HL-60 (cell line): ENCODE data around the gene MPP4.

Experiments used
- CTCF ChIP-seq: IDR thresholded peaks from one replicate; pipeline ENCODE4 v1.5.1; 2011; ENCODE audit warnings: low read length, control low read depth, inconsistent platforms; ENCODE audit not compliant: insufficient read depth
- GABPA ChIP-seq: IDR thresholded peaks from 2 replicates; pipeline ENCODE4 v1.6.1; 2012; ENCODE audit warnings: low read depth
- POLR2AphosphoS5 ChIP-seq: IDR thresholded peaks from 2 replicates; pipeline ENCODE4 v1.6.1; 2012; ENCODE audit warnings: low read depth
- TF ChIP-seq, protein P1 (sequence below): IDR thresholded peaks from 2 replicates; pipeline ENCODE4 v1.6.1; 2012; ENCODE audit warnings: low read depth; ENCODE audit not compliant: insufficient replicate concordance

DNA sequence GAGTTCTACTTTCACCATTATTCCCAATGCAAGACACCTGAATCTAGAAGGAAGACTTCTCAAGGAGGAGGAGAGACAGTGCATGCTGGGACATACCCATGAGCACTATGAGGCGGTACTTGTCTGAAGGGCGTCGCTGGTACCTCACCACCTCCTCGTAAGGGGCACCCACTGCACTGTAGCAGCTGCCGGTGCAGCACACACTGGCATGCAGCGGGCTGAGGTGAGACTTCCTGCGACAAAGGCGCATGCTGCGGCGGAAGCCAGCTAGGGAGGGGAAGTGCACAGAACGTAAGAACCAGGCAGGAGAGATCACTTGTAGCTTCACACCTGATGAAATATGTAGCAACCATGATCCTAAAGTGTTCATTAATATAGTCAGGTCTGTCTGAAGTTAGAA, 42.3 kb downstream of the MPP4 start:
- TF ChIP-seq GABPA = no peak
- no peak for TF ChIP-seq CTCF
- TF ChIP-seq POLR2AphosphoS5 = no peak
- TF ChIP-seq, protein P1, sequence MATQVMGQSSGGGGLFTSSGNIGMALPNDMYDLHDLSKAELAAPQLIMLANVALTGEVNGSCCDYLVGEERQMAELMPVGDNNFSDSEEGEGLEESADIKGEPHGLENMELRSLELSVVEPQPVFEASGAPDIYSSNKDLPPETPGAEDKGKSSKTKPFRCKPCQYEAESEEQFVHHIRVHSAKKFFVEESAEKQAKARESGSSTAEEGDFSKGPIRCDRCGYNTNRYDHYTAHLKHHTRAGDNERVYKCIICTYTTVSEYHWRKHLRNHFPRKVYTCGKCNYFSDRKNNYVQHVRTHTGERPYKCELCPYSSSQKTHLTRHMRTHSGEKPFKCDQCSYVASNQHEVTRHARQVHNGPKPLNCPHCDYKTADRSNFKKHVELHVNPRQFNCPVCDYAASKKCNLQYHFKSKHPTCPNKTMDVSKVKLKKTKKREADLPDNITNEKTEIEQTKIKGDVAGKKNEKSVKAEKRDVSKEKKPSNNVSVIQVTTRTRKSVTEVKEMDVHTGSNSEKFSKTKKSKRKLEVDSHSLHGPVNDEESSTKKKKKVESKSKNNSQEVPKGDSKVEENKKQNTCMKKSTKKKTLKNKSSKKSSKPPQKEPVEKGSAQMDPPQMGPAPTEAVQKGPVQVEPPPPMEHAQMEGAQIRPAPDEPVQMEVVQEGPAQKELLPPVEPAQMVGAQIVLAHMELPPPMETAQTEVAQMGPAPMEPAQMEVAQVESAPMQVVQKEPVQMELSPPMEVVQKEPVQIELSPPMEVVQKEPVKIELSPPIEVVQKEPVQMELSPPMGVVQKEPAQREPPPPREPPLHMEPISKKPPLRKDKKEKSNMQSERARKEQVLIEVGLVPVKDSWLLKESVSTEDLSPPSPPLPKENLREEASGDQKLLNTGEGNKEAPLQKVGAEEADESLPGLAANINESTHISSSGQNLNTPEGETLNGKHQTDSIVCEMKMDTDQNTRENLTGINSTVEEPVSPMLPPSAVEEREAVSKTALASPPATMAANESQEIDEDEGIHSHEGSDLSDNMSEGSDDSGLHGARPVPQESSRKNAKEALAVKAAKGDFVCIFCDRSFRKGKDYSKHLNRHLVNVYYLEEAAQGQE = no peak
